D721Med (cell line): ENCODE results near the gene ARHGAP5.

Experiments
- DNase-seq: peaks from one replicate; pipeline ENCODE4 v3.0.0; 2011; ENCODE audit warnings: low spot score; ENCODE audit not compliant: insufficient read length
- FAIRE-seq: peaks from 2 replicates; lab custom pipeline; 2011; peaks lifted over from hg19 to GRCh38; lab: Jason Lieb, UNC
- CTCF ChIP-seq: IDR thresholded peaks from 2 replicates; pipeline ENCODE4 v1.5.1; 2012; ENCODE audit warnings: mild to moderate bottlenecking, control low read depth; ENCODE audit not compliant: insufficient read depth; ENCODE audit errors: missing control alignments

ARHGAP5 gene

GRCh38 chr14:32090686-32091085 lies 13.6 kb downstream of the ARHGAP5 start:
- FAIRE-seq (peak; percentile 86), DNase-seq (no peak)
- no peak for TF ChIP-seq CTCF

GRCh38 chr14:32099473-32099872 lies 22.4 kb downstream of the ARHGAP5 start:
- TF ChIP-seq CTCF = no peak
- no peak for DNase-seq
- no peak for FAIRE-seq

- no peak for TF ChIP-seq CTCF
- DNase-seq = no peak
Observed at GRCh38 chr14:32100175-32100574, 23.1 kb downstream of the ARHGAP5 start.

GRCh38 chr14:32102152-32102787 lies 25.2 kb downstream of the ARHGAP5 start:
- no peak for FAIRE-seq
- no peak for TF ChIP-seq CTCF
- no peak for DNase-seq

More at GRCh38 chr14:32100175-32100574, 23.1 kb downstream of the ARHGAP5 start:
- FAIRE-seq = no peak

- no peak for TF ChIP-seq CTCF
- DNase-seq (no peak), FAIRE-seq (no peak)
Observed at GRCh38 chr14:32102968-32103367, 25.9 kb downstream of the ARHGAP5 start.

- DNase-seq (no peak), FAIRE-seq (peak; percentile 41)
- no peak for TF ChIP-seq CTCF
Observed at GRCh38 chr14:32104308-32104707, 27.2 kb downstream of the ARHGAP5 start.

GRCh38 chr14:32104803-32105202 lies 27.7 kb downstream of the ARHGAP5 start:
- FAIRE-seq (no peak), DNase-seq (no peak)
- TF ChIP-seq CTCF = no peak
